Sigmoid colon (tissue), 4 donors: ENCODE measurements around the gene NT5DC1.

Experiments
- EP300 ChIP-seq, 4 donors: sonication (generic); formaldehyde crosslinking; IDR thresholded peaks; one replicate each; pipeline ENCODE4 v1.6.1; 2017; ENCODE audit warnings: antibody characterized with exemption in 4 of 4
- POLR2A ChIP-seq, 2 donors: fragments of 450-650 bp; IDR thresholded peaks; one replicate each; pipeline ENCODE4 v1.6.1; 2016; ENCODE audit warnings: antibody characterized with exemption in 2 of 2, mild to moderate bottlenecking in 2 of 2, moderate library complexity in 2 of 2
- POLR2AphosphoS5 ChIP-seq, 4 donors: sonication (generic); formaldehyde crosslinking; IDR thresholded peaks; one replicate each; pipeline ENCODE4 v1.6.1; 2017; ENCODE audit warnings: antibody characterized with exemption in 4 of 4
- TF ChIP-seq, protein P1 (sequence below), 4 experiments: fragments of 450-650 bp in 3 of 4; fragments of 200-600 bp in 1 of 4; IDR thresholded peaks; one replicate each; pipeline ENCODE4 v1.5.1; 2016 to 2019; ENCODE audit warnings: antibody characterized with exemption in 4 of 4, mild to moderate bottlenecking in 3 of 4, moderate library complexity in 2 of 4

DNA sequence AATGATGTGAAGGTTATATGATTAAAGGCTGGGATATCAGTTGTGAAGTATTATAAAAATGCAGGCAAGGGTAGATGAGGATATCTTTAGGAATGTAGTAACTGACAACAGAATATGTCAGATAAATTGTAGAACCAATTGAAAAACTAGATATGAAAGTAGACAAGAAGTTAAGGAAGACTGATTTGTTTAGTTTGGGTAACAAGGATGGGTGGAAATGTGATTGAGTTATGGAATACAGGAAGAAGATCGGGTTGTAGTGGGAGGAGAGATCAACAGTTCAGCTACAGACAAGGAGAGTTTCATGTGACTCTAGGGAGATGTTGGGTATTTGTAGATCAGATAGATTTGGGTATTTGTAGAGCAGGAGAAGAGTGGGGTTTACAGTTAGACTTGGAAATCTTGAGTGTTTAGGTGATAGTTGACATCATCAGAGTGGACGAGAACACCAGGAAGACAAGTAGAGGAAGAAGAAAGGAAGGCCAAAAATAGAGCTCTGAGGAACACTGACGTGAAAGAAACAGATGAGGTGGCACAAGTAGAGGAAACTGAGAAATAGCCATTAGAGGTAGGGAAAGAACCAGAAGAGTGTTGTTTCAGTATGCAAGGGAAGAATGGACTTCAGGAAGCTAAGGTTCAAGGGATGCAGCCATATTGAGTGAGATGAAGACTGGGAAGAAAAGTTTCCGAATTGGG is 191.2 kb downstream of the NT5DC1 start:
- no peak for TF ChIP-seq POLR2A (IDR thresholded peaks at IDR 0.05)
- no peak for TF ChIP-seq EP300 (IDR thresholded peaks at IDR 0.05)
- TF ChIP-seq, protein P1, sequence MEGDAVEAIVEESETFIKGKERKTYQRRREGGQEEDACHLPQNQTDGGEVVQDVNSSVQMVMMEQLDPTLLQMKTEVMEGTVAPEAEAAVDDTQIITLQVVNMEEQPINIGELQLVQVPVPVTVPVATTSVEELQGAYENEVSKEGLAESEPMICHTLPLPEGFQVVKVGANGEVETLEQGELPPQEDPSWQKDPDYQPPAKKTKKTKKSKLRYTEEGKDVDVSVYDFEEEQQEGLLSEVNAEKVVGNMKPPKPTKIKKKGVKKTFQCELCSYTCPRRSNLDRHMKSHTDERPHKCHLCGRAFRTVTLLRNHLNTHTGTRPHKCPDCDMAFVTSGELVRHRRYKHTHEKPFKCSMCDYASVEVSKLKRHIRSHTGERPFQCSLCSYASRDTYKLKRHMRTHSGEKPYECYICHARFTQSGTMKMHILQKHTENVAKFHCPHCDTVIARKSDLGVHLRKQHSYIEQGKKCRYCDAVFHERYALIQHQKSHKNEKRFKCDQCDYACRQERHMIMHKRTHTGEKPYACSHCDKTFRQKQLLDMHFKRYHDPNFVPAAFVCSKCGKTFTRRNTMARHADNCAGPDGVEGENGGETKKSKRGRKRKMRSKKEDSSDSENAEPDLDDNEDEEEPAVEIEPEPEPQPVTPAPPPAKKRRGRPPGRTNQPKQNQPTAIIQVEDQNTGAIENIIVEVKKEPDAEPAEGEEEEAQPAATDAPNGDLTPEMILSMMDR (IDR thresholded peaks at IDR 0.05) = no peak
- TF ChIP-seq POLR2AphosphoS5 (IDR thresholded peaks at IDR 0.05) = no peak
